ENCODE data around the gene CELF1.
"Not testable (repeated sequence)": the region's sequence is repeated elsewhere in the genome, so short reads cannot be mapped to it uniquely, and the experiment has no call there.

DNA sequence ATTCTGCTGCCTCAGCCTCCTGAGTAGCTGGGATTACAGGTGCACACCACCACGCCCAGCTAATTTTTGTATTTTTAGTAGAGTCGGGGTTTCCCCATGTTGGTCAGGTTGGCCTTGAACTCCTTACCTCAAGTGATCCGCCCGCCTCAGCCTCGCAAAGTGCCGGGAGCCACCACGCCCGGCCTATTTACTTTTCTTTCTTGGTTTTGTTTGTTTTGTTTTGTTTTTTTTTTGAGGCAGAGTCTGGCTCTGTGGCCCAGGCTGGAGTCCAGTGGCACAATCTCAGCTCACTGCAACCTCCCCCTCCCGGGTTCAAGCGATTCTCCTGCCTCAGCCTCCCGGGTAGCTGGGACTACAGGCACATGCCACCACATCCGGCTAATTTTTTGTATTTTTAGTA lies 4.1 kb upstream of the CELF1 start:
- TF ChIP-seq, protein P1, sequence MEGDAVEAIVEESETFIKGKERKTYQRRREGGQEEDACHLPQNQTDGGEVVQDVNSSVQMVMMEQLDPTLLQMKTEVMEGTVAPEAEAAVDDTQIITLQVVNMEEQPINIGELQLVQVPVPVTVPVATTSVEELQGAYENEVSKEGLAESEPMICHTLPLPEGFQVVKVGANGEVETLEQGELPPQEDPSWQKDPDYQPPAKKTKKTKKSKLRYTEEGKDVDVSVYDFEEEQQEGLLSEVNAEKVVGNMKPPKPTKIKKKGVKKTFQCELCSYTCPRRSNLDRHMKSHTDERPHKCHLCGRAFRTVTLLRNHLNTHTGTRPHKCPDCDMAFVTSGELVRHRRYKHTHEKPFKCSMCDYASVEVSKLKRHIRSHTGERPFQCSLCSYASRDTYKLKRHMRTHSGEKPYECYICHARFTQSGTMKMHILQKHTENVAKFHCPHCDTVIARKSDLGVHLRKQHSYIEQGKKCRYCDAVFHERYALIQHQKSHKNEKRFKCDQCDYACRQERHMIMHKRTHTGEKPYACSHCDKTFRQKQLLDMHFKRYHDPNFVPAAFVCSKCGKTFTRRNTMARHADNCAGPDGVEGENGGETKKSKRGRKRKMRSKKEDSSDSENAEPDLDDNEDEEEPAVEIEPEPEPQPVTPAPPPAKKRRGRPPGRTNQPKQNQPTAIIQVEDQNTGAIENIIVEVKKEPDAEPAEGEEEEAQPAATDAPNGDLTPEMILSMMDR (IDR thresholded peaks at IDR 0.05), result not testable (repeated sequence)
- TF ChIP-seq EZH2 (IDR thresholded peaks at IDR 0.05), result not testable (repeated sequence)

Data from neural progenitor cell (in vitro differentiated cells).